Renal cortex interstitium (tissue), 11 donors: Measurements from ENCODE around the gene TMEM119. TPM values are rescaled to one million over a fixed set of nuclear protein-coding genes. Genes with fewer than 3 reads are reported as not detected.
"Not testable (repeated sequence)": the region's sequence is repeated elsewhere in the genome, so short reads cannot be mapped to it uniquely, and the experiment has no call there.

Source experiments
- DNase-seq, 11 donors: peaks; one replicate each; pipeline ENCODE4 v3.0.0-alpha.2; 2013; ENCODE audit warnings: low read depth in 9 of 11, low spot score in 4 of 11; ENCODE audit errors: extremely low read depth in 1 of 11
- polyA plus RNA-seq, 3 donors: library from polyadenylated mRNA; unstranded; fragments of 120-200 nt; gene quantifications; one replicate each; pipeline ENCODE4 v1.2.1, GENCODE V29; 2013; ENCODE audit not compliant: insufficient read length in 3 of 3

The TMEM119 gene
- polyA plus RNA-seq, 3 donors, result 16.8 to 25.9 (median 17.6) TPM

DNA sequence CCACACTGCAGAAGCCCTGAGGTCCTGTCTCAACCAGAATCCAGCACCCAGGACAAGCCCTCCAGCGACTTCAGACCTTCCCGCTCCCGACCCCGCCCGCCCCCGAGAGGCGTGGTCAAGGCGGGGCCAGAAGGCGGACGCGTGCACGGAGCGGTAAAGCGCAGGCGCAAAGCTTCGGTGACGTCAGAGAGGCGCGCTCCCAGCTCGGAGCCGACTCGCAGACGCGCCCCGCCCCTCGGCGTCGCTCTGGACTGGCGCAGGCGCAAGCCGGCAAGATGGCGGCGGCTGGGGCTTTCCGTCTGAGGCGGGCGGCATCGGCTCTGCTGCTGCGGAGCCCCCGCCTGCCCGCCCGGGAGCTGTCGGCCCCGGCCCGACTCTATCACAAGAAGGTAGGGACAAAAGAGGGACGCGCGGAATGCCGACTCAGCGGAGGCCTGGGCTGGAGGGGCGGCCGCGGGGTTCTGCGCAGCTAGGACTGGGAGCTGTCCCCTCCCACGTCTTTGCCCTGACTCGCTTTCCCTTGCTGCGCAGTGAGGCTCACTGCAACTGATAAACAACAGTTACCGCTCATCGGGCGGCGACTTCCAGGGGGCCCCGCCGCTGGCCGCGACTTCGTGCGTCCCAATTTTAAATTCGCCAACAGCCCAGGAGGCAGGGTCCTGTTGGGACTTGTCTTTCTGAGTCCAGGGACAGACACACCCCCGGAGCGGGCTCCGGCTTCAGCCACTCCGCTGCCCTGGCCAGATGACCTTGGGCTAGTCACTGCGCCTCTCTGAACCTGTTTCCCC lies 35.3 kb downstream of the TMEM119 start, which contains the start of gene ISCU:
Gene ISCU, plus strand, starts transcription at position 249 of the 788 bp plus-strand sequence. Its CDS starts 27 bp downstream, at position 276.
- peak; percentile 91 to 99 (median 96) for DNase-seq

DNA sequence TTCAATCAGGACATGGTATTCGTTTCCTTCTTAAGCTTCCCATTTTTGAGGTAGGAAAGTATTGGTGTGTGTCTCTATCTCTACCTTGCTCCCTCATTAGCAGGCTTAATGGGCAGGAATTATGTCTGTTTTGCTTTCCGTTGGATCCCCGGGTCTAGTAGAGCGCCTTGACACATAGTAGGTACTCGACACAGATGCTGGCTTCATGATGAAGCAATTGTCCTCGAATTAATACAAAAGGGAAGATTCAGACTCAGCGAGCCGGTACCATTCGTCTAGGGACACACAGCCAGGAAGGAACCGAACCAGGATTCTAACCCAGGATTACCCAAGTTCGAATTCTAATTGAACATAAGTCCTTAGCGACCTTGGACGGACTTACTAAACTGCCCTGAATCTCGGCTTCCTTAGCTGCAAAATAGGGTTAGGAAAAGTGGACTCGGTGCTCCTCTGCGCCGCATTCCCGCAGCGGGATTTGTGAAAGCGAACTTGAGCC lies 36.0 kb downstream of the TMEM119 start:
- peak in 3 of 11 donors; percentile 12 to 41 (median 13) for DNase-seq

DNA sequence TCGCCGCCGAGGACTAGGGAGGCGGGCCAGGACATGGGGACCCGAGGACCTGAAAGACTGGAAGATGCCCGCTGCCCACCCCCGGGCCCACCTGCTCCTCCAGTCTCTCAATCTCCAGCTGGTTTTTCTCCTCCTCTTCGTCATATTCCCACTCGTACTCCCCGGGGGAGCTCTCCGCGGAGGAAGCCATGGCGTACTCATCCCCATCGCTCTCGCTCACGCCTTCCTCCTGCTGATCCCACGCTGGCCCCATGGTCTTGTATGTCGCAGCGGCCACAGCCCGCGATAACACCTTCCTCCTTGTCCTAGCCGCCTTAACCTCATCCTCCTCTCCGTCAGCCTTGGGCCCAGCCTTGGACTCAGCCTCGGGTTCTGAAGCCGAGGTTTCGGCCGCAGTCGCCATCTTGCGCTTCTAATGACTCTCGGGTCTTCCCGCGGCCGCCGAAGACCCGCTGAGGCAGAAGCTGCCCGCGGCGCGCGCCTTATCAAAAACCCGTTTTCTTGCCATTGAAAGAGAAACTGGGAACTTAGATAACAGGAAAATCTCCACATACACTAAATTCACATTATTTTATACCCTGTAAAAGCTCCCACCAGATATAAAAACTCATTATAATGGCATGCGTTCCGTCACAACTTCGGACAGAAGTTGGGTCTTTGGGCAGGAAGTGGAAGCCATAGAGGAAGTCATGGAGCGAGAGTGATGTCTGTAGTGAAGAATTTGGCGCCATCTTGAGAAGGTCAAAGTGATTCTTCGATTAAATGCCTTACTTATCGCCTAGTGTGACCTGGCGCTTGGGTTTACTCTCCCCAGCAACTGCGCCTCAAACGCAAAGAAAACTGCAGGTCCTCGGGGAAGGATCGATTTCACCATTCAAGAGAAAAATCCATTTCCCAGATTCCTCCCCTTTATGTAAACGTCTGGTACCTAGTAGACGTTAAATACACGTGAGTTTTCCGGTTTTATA lies 36.8 kb downstream of the TMEM119 start, which contains the start of gene SART3:
Gene SART3, minus strand, starts transcription at position 422 of the 968 bp plus-strand sequence. Its CDS starts 19 bp downstream, at position 403.
- peak; percentile 74 to 96 (median 86) for DNase-seq

DNA sequence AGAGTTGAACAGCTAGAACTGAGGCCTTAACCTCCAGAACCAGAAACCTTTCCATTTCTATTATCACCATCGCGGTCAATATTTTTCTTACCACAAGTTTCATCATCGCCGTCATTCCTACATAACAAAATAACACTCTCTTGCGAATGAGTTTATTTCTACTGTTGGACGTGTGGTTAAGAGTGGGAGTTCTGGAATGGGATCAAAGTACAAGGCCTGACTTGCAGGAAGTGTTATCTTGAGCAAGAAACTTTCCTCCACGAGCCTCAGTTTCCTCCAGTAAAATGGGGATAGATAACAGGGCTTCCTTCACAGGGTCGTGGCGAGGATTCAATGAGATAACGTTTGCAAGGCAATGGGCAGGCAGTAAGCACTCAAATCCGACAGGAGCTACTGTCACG lies 37.6 kb downstream of the TMEM119 start:
- no peak for DNase-seq

DNA sequence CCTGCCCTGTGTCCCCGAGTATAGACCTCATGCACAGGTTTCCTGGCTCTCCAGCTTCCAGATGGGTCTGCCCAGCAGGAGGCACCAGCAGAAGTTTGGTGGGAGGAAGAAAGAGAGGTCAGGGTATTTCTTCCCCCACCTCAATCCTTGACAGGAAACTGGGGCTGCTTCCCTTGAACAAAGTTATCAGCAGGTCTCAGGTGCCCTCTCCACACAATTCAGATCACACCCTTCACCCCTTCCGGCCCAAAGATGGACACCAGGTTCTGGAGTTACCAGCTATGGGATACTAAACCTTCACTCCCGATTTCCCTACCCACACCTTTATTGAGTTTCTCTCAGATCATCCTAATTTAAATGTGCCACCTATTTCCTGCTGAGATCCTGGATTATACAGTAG lies 38.1 kb downstream of the TMEM119 start:
- no peak for DNase-seq

DNA sequence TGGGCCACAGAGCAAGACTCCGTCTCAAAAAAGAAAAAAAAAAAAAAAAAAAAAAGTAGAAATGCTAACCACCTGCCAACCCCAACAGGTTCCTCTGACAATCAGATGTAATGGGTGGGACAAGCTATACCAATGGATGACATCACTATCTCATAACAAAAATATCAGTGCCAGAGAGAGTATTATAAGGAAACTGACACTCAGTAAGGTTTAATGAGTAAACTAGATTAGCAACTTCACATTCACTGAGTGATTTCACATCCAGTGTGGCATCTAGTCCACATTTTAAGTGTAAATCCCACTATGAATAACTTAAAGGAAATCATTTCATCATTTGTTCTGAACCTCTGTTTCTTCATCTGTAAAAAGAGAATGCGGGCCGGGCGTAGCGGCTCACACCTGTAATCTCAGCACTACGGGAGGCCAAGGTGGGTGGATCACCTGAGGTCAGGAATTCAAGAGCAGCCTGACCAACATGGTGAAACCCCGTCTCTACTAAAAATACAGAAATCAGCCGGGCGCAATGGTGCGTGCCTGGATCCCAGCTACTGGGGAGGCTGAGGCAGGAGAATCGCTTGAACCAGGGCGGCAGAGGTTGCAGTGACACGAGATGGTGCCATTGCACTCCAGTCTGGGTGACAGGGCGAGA lies 38.8 kb downstream of the TMEM119 start:
- DNase-seq, result no peak

DNA sequence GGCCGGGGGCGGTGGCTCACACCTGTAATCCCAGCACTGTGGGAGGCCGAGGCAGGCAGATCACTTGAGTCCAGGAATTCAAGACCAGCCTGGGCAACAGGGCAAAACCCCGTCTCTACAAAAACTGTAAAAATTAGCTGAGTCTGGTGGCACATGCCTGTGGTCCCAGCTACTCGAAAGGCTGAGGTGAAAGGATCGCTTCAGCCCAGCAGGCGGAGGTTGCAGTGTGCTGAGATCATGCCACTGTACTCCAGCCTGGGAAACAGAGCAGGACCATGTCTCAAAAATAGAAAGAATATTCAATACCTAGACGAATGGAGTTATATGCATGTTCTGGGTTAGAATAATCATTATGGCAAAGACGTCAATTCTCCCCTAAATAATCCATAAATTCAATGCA lies 42.5 kb downstream of the TMEM119 start:
- DNase-seq, result not testable (repeated sequence)

DNA sequence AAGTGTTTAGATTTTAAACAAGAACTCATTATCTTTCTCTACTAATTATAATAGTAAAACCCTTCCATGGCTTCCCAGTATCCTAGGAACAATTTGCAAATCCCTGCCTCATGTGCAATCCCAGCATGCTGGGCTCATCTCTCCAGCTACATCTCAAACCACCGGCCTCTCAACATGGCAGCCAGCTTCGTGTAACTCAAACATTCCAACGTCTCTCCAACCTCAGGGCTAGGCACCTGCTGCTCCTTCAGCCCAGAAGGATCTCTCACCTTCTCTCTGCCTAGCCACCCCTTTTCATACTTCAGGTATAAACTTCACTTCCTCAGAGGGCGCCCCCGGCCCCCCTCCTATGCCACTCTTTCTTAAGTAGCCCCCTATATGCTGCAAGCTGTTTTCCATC lies 44.1 kb downstream of the TMEM119 start:
- DNase-seq, result no peak

DNA sequence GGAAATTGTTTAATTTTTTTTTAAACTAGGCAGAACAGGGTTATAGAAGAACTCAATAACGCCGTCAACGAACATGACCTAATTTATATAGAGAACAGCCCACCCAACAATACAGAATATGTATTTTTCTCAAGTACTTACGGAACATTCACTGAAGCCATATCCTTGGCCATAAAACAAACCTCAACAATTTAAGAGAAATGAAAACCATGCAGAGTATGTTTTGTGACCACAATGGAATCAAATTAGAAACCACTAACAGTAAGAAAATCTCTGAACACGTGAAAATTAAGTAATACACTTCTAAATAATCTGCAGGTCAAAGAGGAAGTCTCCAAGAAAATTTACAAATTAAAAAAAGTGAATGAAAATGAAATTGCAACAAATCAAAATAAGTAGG lies 46.3 kb downstream of the TMEM119 start:
- no peak for DNase-seq

DNA sequence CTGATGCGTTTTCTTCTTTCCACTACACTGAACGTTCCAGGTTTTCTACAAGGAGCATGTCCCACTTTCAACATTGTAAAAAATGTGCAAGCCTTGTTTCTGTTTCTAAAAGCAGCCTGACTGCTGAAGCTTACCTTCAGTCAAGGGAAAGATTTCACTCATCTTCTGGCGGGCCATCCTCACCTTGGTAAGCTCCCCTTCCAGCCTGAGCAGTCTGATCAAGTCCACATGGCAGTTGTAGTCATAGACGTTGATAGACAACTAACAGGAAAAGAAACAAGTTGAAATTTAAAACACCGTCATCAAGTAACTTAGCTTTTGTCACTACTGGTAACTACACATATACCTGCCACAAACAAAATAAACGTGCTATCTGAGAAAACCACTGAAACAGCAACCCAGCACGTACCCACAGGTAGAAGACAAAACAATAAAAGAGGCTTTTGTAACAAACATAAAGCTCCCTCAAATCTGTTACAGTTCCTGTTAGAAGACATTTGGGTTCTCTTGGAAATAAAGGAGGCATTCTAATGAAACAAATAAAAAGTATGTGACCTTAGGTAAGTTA lies 48.8 kb downstream of the TMEM119 start:
- no peak for DNase-seq

DNA sequence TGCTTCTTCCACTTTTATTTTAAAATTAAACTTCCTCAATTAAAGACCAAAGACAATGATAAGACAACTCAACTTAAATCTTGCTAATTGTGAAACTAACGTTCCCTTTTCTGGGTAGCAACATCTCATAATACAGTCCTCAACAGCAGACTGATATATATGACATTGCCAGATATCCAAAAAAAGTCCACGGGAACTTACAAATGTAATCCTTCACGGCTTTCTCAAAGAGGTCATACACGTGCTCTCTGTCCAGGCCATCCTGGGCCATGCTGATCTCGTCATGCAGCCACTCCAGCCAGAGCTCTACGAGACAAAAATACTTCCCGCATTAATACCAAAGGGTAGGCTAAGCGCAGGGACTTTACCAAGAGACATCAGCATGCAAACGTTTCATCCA lies 50.2 kb downstream of the TMEM119 start:
- DNase-seq, result no peak

DNA sequence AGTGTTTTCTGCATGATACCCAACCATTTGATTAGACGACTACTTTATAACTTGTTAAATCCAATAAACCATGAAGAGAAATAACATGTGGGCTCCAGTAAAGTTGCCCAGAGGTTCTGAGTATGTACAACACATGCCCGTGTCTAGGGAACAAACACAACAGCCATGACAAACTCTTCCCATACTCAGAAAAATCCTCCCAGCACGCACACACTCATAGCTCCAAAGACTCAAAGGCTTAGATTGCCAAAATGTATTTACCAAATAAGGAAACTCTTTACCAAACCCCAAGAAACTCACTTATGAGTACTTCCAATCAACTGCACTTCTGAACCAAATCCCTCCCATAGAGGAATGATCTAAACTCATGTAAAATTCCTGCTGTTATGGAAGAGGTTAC lies 54.2 kb downstream of the TMEM119 start:
- no peak for DNase-seq

DNA sequence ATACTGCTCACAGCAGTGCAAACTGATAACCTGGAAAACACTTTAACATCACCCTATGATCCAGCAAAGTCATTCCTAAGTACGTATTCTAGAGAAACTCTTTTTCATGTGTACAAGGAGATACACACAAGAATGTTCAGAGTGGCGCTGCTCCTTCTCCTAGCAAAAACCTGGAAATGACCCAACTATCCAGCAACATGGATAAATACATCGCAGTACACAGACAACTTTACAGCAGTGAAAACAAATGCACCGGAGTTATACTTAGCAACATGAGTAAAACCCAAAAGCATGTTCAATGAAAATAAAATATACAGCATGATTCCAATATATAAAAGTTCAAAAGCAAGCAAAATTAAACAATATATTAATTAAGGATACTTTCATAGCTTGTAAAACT lies 55.6 kb downstream of the TMEM119 start:
- DNase-seq, result no peak

Other genes starting within 250 kb of the TMEM119 start
- 1 to 10 TPM; 3.0 to 4.0 (median 3.7) TPM for gene FICD, start 82.8 kb downstream of the TMEM119 start, polyA plus RNA-seq
- 10 to 100 TPM; 60.8 to 72.7 (median 61.6) TPM for gene SART3, start 36.9 kb downstream of the TMEM119 start, polyA plus RNA-seq
- 100 to 1,000 TPM; 104 to 115 (median 112) TPM for gene ISCU, start 35.5 kb downstream of the TMEM119 start, polyA plus RNA-seq
- gene SELPLG, start 35.8 kb upstream of the TMEM119 start, polyA plus RNA-seq, result 1 to 10 TPM; 1.7 to 2.5 (median 2.3) TPM
- gene CORO1C, start 133.4 kb upstream of the TMEM119 start, polyA plus RNA-seq, result 10 to 100 TPM; 56.2 to 65.8 (median 60.5) TPM